Mesodermal cell (in vitro differentiated cells): Measurements from ENCODE around the gene PRKAR2B.
A peak's percentile ranks its signal among the peaks of the same experiment; 100 is the strongest.

ENCODE experiments used
- H3K27ac ChIP-seq: 2 replicates; pipeline ENCODE4 v1.7.0; 2013; ENCODE audit warnings: mild to moderate bottlenecking, low read depth, low read length, moderate library complexity; ENCODE audit not compliant: severe bottlenecking
- H3K36me3 ChIP-seq: 2 replicates; pipeline ENCODE4 v1.7.1; 2013; ENCODE audit warnings: mild to moderate bottlenecking, low read length, moderate library complexity; ENCODE audit not compliant: control insufficient read depth, insufficient read depth
- H3K4me1 ChIP-seq: one replicate; pipeline ENCODE4 v1.7.1; 2013; ENCODE audit warnings: mild to moderate bottlenecking, low read length; ENCODE audit not compliant: insufficient read depth, control insufficient read depth, poor library complexity, severe bottlenecking
- H3K4me3 ChIP-seq: 2 replicates; pipeline ENCODE4 v1.7.0; 2013; ENCODE audit warnings: low read length, control low read depth, mild to moderate bottlenecking; ENCODE audit not compliant: insufficient read depth, poor library complexity, severe bottlenecking; ENCODE audit errors: extremely low read depth
- H3K9me3 ChIP-seq: 2 replicates; pipeline ENCODE4 v1.7.1; 2013; ENCODE audit warnings: mild to moderate bottlenecking, low read length, moderate library complexity; ENCODE audit not compliant: control insufficient read depth
- WGBS, 2 experiments: methylation state at CpG; one replicate each; pipeline ENCODE4 v1.1.5; 2013; ENCODE audit warnings: missing lambda C conversion rate in 2 of 2; ENCODE audit not compliant: insufficient coverage in 2 of 2; 5-methylcytosine and 5-hydroxymethylcytosine counted together

The PRKAR2B gene

GRCh38 chr7:107027208-107027607, 17.3 kb upstream of the PRKAR2B start:
- Histone ChIP-seq H3K36me3 (no peaks in the 10 kb centered on the region), H3K9me3 (peaks cover 10% of the 10 kb centered on the region), H3K4me3 (no peak overlapping the region), H3K4me1 (peaks cover 11% of the 10 kb centered on the region), H3K27ac (no peak overlapping the region)
- 100% methylated on average over 1 of the region's 2 CpGs for WGBS, 2 experiments

GRCh38 chr7:107029061-107029763, 15.3 kb upstream of the PRKAR2B start:
- WGBS, 2 experiments, result 86 to 87% methylated on average over 2 to 3 of the region's 5 CpGs
- H3K36me3 ChIP-seq, result no peaks in the 10 kb centered on the region
- H3K4me3 ChIP-seq, result no peak overlapping the region
- no peak overlapping the region for H3K27ac ChIP-seq
- peaks cover 8% of the 10 kb centered on the region for H3K4me1 ChIP-seq
- H3K9me3 ChIP-seq, result no peaks in the 10 kb centered on the region

- no peak overlapping the region for H3K27ac ChIP-seq
- H3K9me3 ChIP-seq, result no peaks in the 10 kb centered on the region
- no CpG with 5 or more reads among the region's 4 CpGs for WGBS, 2 experiments
- peaks cover 3% of the 10 kb centered on the region for H3K4me1 ChIP-seq
- H3K36me3 ChIP-seq, result no peaks in the 10 kb centered on the region
- no peak overlapping the region for H3K4me3 ChIP-seq
These were observed 14.7 kb upstream of the PRKAR2B start for GRCh38 chr7:107029764-107030286.

- Histone ChIP-seq H3K9me3 (no peaks in the 10 kb centered on the region), H3K36me3 (no peaks in the 10 kb centered on the region), H3K4me1 (peaks cover 10% of the 10 kb centered on the region), H3K4me3 (no peak overlapping the region), H3K27ac (no peak overlapping the region)
- WGBS, 2 experiments, result 86 to 100% methylated on average over 1 of the region's 2 CpGs
These were observed 12.5 kb upstream of the PRKAR2B start for GRCh38 chr7:107032050-107032449.

GRCh38 chr7:107032720-107033438, 11.6 kb upstream of the PRKAR2B start:
- WGBS, 2 experiments, result 86 to 93% methylated on average over 5 to 8 of the region's 8 CpGs
- H3K9me3 ChIP-seq, result no peaks in the 10 kb centered on the region
- H3K4me3 ChIP-seq, result no peak overlapping the region
- H3K27ac ChIP-seq, result no peak overlapping the region
- peaks cover 10% of the 10 kb centered on the region for H3K4me1 ChIP-seq
- H3K36me3 ChIP-seq, result no peaks in the 10 kb centered on the region

- 80 to 100% methylated on average over 1 of the region's 1 CpG for WGBS, 2 experiments
- Histone ChIP-seq H3K4me1 (peaks cover 10% of the 10 kb centered on the region), H3K4me3 (no peak overlapping the region), H3K36me3 (no peaks in the 10 kb centered on the region), H3K9me3 (no peaks in the 10 kb centered on the region), H3K27ac (no peak overlapping the region)
These were observed 10.0 kb upstream of the PRKAR2B start for GRCh38 chr7:107034553-107034952.

GRCh38 chr7:107035446-107035845, 9.1 kb upstream of the PRKAR2B start:
- Histone ChIP-seq H3K9me3 (no peaks in the 10 kb centered on the region), H3K27ac (peak overlapping the region; percentile 65), H3K4me1 (peaks cover 10% of the 10 kb centered on the region), H3K4me3 (no peak overlapping the region), H3K36me3 (no peaks in the 10 kb centered on the region)

GRCh38 chr7:107036535-107036934, 8.0 kb upstream of the PRKAR2B start:
- 80 to 83% methylated on average over 1 to 2 of the region's 4 CpGs for WGBS, 2 experiments
- Histone ChIP-seq H3K27ac (no peak overlapping the region), H3K36me3 (no peaks in the 10 kb centered on the region), H3K4me3 (no peak overlapping the region), H3K9me3 (no peaks in the 10 kb centered on the region), H3K4me1 (peaks cover 10% of the 10 kb centered on the region)

GRCh38 chr7:107037717-107038603, 6.5 kb upstream of the PRKAR2B start:
- no peak overlapping the region for H3K27ac ChIP-seq
- peaks cover 10% of the 10 kb centered on the region for H3K4me1 ChIP-seq
- no peaks in the 10 kb centered on the region for H3K9me3 ChIP-seq
- H3K36me3 ChIP-seq, result no peaks in the 10 kb centered on the region
- no peak overlapping the region for H3K4me3 ChIP-seq
- 90% methylated on average over 2 of the region's 3 CpGs; no CpG with 5 or more reads in 1 of the 2 experiments for WGBS, 2 experiments

- Histone ChIP-seq H3K9me3 (no peaks in the 10 kb centered on the region), H3K4me1 (peaks cover 10% of the 10 kb centered on the region), H3K4me3 (no peak overlapping the region), H3K27ac (no peak overlapping the region), H3K36me3 (no peaks in the 10 kb centered on the region)
- WGBS, 2 experiments, result 86% methylated on average over 1 to 2 of the region's 2 CpGs
These were observed 5.2 kb upstream of the PRKAR2B start for GRCh38 chr7:107039199-107039900.
